Neutrophil (primary cell): ENCODE results near the gene ADAMTS2.

Source experiments
- H3K27ac ChIP-seq: fragments of 200-600 bp; sonication (generic); 2 replicates; pipeline ENCODE4 v1.5.1; 2016; ENCODE audit warnings: mild to moderate bottlenecking, moderate library complexity
- H3K27me3 ChIP-seq: fragments of 200-600 bp; sonication (generic); 2 replicates; pipeline ENCODE4 v1.6.0; 2016; ENCODE audit warnings: mild to moderate bottlenecking
- H3K36me3 ChIP-seq: fragments of 200-600 bp; sonication (generic); 2 replicates; pipeline ENCODE4 v1.5.1; 2017
- H3K4me1 ChIP-seq, 2 experiments: fragments of 200-600 bp in 1 of 2; sonication (generic) in 1 of 2; 1 replicate in 1 of 2; 2 replicates in 1 of 2; pipeline versions ENCODE4 v1.5.1 to v1.6.1; 2013 to 2016; ENCODE audit warnings: low read depth in 1 of 2, low read length in 1 of 2, mild to moderate bottlenecking in 1 of 2, moderate library complexity in 1 of 2; ENCODE audit not compliant: control insufficient read depth in 1 of 2, insufficient read depth in 1 of 2
- H3K4me3 ChIP-seq, 2 experiments: fragments of 200-600 bp in 1 of 2; sonication (generic) in 1 of 2; 1 replicate in 1 of 2; 2 replicates in 1 of 2; pipeline ENCODE4 v1.5.1; 2013 to 2016; ENCODE audit warnings: low read depth in 1 of 2, low read length in 1 of 2, mild to moderate bottlenecking in 1 of 2, moderate library complexity in 1 of 2
- H3K9me3 ChIP-seq: fragments of 200-600 bp; sonication (generic); 2 replicates; pipeline ENCODE4 v1.5.1; 2016
- CTCF ChIP-seq: fragments of 200-600 bp; sonication (generic); IDR thresholded peaks from 2 replicates; pipeline ENCODE4 v1.5.1; 2016; ENCODE audit warnings: antibody characterized with exemption

Gene ADAMTS2

GRCh38 chr5:179166886-179167841 is 178.1 kb downstream of the ADAMTS2 start:
- Histone ChIP-seq H3K9me3 (no peaks in the 10 kb centered on the region), H3K27ac (no peak overlapping the region)

GRCh38 chr5:179166171-179166885 is 178.9 kb downstream of the ADAMTS2 start:
- no peak for TF ChIP-seq CTCF
- Histone ChIP-seq H3K27ac (no peak overlapping the region), H3K4me1 (peaks cover 3 to 9% of the 10 kb centered on the region in 2 experiments), H3K9me3 (no peaks in the 10 kb centered on the region), H3K4me3 (no peak overlapping the region), H3K27me3 (peaks cover 43% of the 10 kb centered on the region), H3K36me3 (no peaks in the 10 kb centered on the region)

More at GRCh38 chr5:179166886-179167841, 178.1 kb downstream of the ADAMTS2 start:
- Histone ChIP-seq H3K27me3 (peaks cover 43% of the 10 kb centered on the region), H3K36me3 (no peaks in the 10 kb centered on the region), H3K4me1 (peaks cover 3 to 9% of the 10 kb centered on the region in 2 experiments), H3K4me3 (no peak overlapping the region)
- peak; percentile 61 for TF ChIP-seq CTCF

- H3K9me3 ChIP-seq = no peaks in the 10 kb centered on the region
- H3K36me3 ChIP-seq = no peaks in the 10 kb centered on the region
Observed at GRCh38 chr5:179165421-179166170, 179.7 kb downstream of the ADAMTS2 start.

GRCh38 chr5:179164331-179165311 is 180.6 kb downstream of the ADAMTS2 start:
- H3K36me3 ChIP-seq = no peaks in the 10 kb centered on the region
- H3K27me3 ChIP-seq = peaks cover 43% of the 10 kb centered on the region
- H3K27ac ChIP-seq = no peak overlapping the region
- no peak for TF ChIP-seq CTCF
- no peak overlapping the region for H3K4me3 ChIP-seq
- H3K9me3 ChIP-seq = no peaks in the 10 kb centered on the region
- H3K4me1 ChIP-seq = peaks cover 3 to 9% of the 10 kb centered on the region in 2 experiments

More at GRCh38 chr5:179165421-179166170, 179.7 kb downstream of the ADAMTS2 start:
- Histone ChIP-seq H3K27ac (no peak overlapping the region), H3K4me1 (peaks cover 3 to 9% of the 10 kb centered on the region in 2 experiments), H3K4me3 (no peak overlapping the region), H3K27me3 (peaks cover 43% of the 10 kb centered on the region)
- TF ChIP-seq CTCF = no peak
